PC-9 (cell line): Measurements from ENCODE around the gene IL13RA2.

Experiments used
- CTCF ChIP-seq: fragments of 200-600 bp; sonication (generic); conservative IDR thresholded peaks from 2 replicates; pipeline ENCODE4 v1.6.1; 2017; ENCODE audit warnings: mixed run types, antibody characterized with exemption, mild to moderate bottlenecking, moderate library complexity
- EZH2 ChIP-seq: fragments of 200-600 bp; sonication (generic); IDR thresholded peaks from 2 replicates; pipeline ENCODE4 v1.8.0; 2017; ENCODE audit warnings: antibody characterized with exemption, low read depth

GRCh38 chrX:115058276-115058675, 40.9 kb upstream of the IL13RA2 start:
- TF ChIP-seq CTCF (no peak), EZH2 (no peak)
